ENCODE results near the gene CHI3L1.

- TF ChIP-seq CTCF (conservative IDR thresholded peaks at IDR 0.05; ENCODE audit: low read depth, low read length) (no peak), EZH2 (IDR thresholded peaks at IDR 0.05; ENCODE audit: borderline replicate concordance, low read depth, low read length, poor library complexity, severe bottlenecking) (no peak)
Observed at GRCh38 chr1:203168991-203169390, 17.5 kb downstream of the CHI3L1 start.
